Stimulated activated CD4-positive, alpha-beta T cell treated with anti-CD3 and anti-CD28 coated beads, Interleukin-4, amount 100 ng/mL, for 24 hours (primary cell): ENCODE measurements around the gene KCNA1.
"Not testable (repeated sequence)": the region's sequence is repeated elsewhere in the genome, so short reads cannot be mapped to it uniquely, and the experiment has no call there.

Experiments
- DNase-seq: peaks from one replicate; pipeline ENCODE4 v3.0.0-alpha.2; 2020

Gene KCNA1

GRCh38 chr12:4909734-4910501 lies at the start of gene KCNA1:
Gene KCNA1 (plus strand): TSS chr12:4909905. CDS start chr12:4911379, 1,474 bp downstream.
- DNase-seq, result no peak

DNA sequence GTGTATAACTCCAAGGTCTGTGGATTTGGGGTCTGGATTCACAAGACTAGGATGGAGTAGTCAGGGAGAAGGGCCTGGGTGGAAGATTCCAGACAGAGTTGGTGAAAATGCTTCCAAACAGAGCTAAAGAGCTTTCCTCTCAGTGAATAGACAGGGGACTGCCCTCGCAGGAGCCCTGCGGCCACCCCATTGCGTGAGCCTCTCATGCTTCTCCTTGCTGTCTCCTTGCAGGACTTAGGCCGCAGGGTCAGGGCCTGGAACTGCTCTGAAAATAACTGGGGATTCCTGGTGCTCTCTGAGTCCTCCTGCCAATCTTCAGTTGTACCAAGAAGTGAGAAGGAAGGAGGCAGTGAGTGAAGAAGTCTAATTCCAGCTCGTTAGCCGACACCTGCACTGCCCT lies 49.0 kb upstream of the KCNA1 start:
- no peak for DNase-seq

- no peak for DNase-seq
Measured at GRCh38 chr12:4862809-4863208, 46.9 kb upstream of the KCNA1 start.

- no peak for DNase-seq
Measured at GRCh38 chr12:4864575-4864974, 45.1 kb upstream of the KCNA1 start.

DNA sequence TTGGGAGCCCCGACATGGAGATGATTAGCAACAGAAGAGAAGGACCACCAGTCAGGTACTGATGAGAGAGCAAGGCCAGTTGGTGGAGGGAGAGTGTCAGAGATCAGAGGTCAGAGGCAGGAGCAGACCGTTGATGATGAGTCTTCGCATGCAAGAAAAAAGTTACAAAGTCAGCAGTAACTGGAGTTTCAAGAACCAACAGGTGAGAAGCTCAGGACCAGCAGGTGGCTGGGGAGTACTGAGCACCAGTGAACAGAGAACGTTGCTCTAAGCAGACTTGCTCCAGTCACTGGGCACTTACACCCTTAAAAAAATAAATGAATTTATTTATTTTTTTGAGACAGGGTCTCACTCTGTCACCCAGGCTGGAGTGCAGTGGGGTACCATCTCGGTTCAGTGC lies 44.5 kb upstream of the KCNA1 start:
- DNase-seq, result no peak

- no peak for DNase-seq
Measured at GRCh38 chr12:4866299-4866698, 43.4 kb upstream of the KCNA1 start.

DNA sequence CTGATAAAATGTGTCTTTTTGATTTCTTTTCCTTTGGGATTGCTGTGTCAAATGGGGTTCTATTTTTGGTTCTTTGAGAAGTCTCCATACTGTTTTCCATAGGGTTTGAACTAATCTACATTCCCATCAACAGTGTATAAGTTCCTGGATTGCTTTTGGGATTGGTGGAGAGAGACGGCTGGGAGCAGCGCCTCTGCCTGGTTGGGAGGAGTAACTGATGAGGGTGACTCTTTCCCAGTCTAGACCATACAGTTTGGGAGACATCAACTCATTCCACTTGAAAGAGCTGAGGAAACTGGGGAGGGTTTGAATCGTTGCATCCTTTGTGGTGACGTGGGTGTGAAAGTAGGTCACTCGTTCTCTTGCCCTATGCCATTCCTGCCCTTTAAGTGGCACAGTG lies 42.3 kb upstream of the KCNA1 start:
- DNase-seq, result no peak

- DNase-seq, result no peak
Measured at GRCh38 chr12:4870423-4870822, 39.3 kb upstream of the KCNA1 start.

GRCh38 chr12:4871514-4871913 lies 38.2 kb upstream of the KCNA1 start:
- DNase-seq, result no peak

- no peak for DNase-seq
Measured at GRCh38 chr12:4873947-4874346, 35.8 kb upstream of the KCNA1 start.

GRCh38 chr12:4874671-4875070 lies 35.0 kb upstream of the KCNA1 start:
- DNase-seq, result no peak

DNA sequence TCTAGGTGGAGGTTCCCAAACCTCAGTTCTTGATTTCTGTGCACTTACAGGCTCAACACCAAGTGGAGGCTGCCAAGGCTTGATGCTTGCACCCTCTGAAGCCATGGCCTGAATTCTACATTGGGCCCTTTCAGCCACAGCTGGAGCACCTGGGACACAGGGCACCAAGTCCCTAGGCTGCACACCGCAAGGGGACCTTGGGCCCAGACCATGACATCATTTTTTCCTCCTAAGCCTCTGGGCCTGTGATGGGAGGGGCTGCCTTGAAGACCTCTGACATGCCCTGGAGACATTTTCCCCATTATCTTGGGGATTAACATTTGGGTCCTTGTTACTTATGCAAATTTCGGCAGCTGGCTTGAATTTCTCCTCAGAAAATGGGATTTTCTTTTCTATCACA lies 30.2 kb upstream of the KCNA1 start:
- DNase-seq, result not testable (repeated sequence)

DNA sequence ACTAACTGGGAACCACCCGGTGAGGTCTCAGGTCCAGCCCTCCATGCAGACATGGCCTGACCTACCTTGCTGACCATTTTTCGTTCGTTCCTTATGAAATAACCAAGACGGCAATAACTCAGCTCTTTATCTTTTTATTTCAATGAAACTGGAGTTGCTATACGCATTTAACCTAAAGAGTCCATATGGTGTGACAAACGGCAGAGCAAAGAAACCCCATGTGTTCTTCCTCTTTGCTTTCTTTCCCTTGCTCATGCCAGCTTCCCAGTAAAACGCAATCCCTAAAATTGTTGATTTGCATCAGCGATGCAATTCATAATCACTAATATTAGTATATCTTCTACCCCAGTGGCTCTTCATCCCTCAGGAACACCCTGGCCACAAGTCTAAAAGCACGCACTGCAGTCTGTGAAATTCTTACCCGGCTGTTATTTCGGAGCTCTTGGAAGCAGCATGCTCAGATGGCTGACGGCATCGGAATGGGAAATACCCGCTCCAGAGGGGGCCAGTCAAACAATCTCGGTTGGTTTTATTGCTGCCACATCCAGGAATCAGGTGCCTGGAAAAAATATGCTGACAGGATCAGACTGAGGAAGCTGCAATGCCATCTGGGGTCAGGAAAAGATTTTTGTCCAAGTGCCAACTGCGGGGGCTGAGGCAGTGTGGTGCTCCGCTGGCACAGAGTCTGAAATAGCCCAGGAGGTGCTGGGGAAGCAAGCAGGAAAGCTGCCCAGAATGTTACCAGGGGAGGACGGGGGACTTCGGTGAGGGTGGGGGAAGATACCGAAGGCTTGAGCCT lies 28.2 kb upstream of the KCNA1 start:
- no peak for DNase-seq

DNA sequence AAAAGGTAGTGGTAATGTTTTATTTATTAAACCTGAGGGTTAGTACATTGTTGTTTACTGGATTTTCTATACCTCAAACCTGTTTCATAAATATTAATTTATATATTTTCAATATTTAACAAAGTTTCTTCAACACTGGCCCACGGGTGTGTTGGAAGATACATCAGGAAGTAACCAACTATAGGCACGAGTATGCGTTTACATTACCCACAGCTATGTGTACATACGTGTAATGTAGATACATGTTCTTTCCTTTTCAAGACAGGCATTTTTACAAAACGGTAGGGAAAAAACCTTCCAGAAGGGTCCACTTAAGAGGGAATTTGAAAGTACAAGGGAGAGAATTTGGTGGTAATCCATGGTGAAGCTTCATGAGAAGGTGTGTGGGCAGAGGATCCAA lies 17.8 kb upstream of the KCNA1 start:
- DNase-seq, result no peak

- DNase-seq, result no peak
Measured at GRCh38 chr12:4892418-4892817, 17.3 kb upstream of the KCNA1 start.

DNA sequence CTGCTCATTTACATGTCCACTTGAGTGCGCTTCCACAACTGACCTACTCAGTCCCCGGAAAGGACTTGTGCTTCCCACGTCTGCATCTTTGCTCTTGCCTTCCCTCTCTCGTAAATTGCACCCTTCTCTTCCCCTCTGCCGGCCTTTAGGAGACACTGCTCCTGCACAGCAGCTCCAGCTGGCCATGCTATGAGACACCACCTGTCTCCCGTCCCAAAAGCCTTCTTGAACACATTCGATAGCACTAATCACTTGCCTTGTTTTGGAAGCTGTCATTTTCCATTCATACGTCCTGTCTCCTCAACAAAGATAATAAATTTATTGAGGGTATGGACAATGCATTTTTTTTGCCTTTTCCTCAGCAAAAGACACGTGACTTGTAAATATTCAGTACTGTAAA lies 15.7 kb upstream of the KCNA1 start:
- DNase-seq, result no peak

GRCh38 chr12:4899364-4899763 lies 10.3 kb upstream of the KCNA1 start:
- no peak for DNase-seq

DNA sequence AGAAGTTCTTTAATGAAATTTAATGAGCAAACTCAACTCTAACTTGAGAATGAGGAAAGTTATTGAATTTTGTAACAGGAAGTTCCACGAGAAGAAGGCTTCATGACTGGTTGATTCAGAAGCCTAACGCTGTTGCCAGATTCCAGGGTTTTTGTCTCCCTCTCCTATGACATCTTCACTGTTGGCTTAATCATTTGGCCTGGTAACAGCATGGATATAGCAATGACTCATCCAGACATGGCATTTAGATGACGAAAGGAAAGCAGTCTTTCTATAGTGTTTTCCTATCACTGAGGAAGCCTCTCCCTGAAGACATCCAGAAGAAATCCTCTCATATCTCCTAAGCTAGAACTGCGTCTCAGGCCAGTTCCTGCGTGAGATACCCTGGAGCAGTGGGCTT lies 9.4 kb upstream of the KCNA1 start:
- no peak for DNase-seq

DNA sequence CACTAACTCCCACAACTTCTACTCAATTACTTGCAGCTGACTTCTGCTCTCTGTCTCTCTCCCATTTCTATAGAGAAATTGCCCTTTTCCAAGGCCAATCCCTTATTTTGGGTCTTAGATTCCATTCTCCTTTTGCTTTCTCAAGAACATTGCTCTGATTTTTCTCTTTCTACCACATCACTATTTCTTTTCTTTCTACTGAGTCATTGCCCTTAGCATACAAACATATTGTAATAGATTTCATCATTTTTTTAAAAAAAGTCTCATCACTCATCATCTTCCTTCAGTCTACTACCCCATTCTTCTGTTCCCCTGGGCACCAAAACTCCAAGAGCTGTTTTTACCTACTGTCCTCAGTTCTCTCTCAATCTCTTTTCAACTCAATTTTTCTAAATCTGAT lies 4.4 kb upstream of the KCNA1 start:
- DNase-seq, result no peak

DNA sequence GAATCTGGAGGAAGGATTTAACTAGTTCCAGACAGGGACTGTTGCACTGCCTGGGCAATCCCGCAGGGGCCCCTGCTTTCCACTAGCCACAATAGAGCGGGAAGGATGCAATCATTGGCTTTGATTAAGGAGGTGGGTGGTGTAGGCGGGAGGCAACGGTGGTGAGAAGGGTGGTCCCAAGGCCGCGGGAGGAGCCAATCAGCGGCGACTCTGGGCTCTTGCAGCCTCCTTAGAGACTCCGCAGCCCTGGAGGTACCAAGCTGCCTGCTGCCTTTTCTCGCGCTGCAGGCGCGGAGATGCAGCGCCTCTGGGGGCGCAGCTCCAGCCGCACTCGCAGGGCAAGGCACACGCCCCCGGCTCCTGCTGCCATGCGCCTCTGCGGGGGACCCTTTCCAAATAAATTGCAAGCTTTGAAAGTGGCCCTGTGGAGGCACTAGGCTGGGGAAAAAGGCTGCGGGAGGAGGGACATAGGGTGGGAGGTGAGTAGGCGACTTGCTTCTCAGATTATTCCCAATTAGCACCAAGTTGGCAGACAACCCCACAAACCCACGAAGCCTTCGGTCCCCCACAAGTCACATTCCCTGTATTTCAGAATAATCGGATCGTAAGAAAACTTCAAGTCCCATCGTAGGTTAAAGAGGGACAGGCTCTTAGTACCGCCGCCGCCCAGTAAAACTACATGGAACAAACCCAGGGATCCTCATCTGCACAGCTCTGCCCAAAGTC lies 858 bp upstream of the KCNA1 start:
- no peak for DNase-seq

GRCh38 chr12:4909410-4909733 lies 333 bp upstream of the KCNA1 start:
- no peak for DNase-seq

- DNase-seq, result no peak
Measured at GRCh38 chr12:4910502-4911315, 1.0 kb downstream of the KCNA1 start.
